NT2/D1 (cell line): Measurements from ENCODE around the gene HSPA1A.

Experiments used
- DNase-seq: peaks from one replicate; pipeline ENCODE4 v3.0.0-alpha.2; 2011; ENCODE audit warnings: low read depth, low spot score
- H3K27me3 ChIP-seq: 2 replicates; pipeline ENCODE4 v1.6.0; 2011; ENCODE audit warnings: mild to moderate bottlenecking; ENCODE audit not compliant: insufficient read length, insufficient read depth
- H3K36me3 ChIP-seq: 2 replicates; pipeline ENCODE4 v1.6.1; 2011; ENCODE audit warnings: mild to moderate bottlenecking, low read length, mixed read lengths; ENCODE audit not compliant: insufficient read depth, insufficient read length
- H3K4me1 ChIP-seq: 2 replicates; pipeline ENCODE4 v1.5.1; 2011; ENCODE audit not compliant: insufficient read depth, insufficient read length
- H3K4me3 ChIP-seq: 2 replicates; pipeline ENCODE4 v1.5.1; 2011; ENCODE audit warnings: low read depth; ENCODE audit not compliant: insufficient read length
- H3K9ac ChIP-seq: 2 replicates; pipeline ENCODE4 v1.6.0; 2011; ENCODE audit warnings: low read depth; ENCODE audit not compliant: insufficient read length
- H3K9me3 ChIP-seq: 2 replicates; pipeline ENCODE4 v1.5.1; 2011; ENCODE audit warnings: mild to moderate bottlenecking, low read length; ENCODE audit not compliant: insufficient read depth
- SUZ12 ChIP-seq: IDR thresholded peaks from 2 replicates; pipeline ENCODE4 v1.6.1; 2011; ENCODE audit not compliant: insufficient read length, insufficient read depth; ENCODE audit errors: extremely low read depth
- YY1 ChIP-seq: IDR thresholded peaks from 2 replicates; pipeline ENCODE4 v1.6.1; 2011; ENCODE audit not compliant: insufficient read length, insufficient read depth
- ZNF274 ChIP-seq: IDR thresholded peaks from 2 replicates; pipeline ENCODE4 v1.6.1; 2011; ENCODE audit warnings: mild to moderate bottlenecking, low read depth, low read length

Gene HSPA1A

DNA sequence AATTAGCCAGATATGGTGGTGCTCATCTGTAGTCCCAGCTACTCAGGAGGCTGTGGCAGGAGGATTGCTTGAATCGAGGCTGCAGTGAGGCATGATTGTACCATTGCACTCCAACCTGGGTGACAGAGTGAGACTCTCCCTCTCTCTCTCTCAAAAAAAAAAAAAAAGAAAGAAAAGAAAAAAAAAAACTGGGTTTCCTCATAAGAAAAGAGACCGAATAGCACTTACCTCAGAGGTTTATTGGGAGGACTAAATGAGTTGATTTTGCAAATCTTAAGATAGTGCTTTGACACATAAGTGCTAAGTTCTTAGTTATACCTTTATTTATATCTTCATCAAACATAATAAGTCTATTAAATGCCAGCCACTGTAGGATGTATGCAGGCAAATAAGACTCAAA lies 44.5 kb upstream of the HSPA1A start:
- DNase-seq = no peak
- H3K36me3 ChIP-seq = peaks cover under 1% of the 10 kb centered on the region
- H3K4me3 ChIP-seq = no peak overlapping the region
- H3K9ac ChIP-seq = no peak overlapping the region
- H3K27me3 ChIP-seq = no peaks in the 10 kb centered on the region
- H3K9me3 ChIP-seq = no peaks in the 10 kb centered on the region
- no peak for TF ChIP-seq SUZ12
- TF ChIP-seq ZNF274 = no peak
- no peak for TF ChIP-seq YY1
- no peaks in the 10 kb centered on the region for H3K4me1 ChIP-seq

- no peak for TF ChIP-seq ZNF274
- no peak for TF ChIP-seq YY1
- no peak for TF ChIP-seq SUZ12
- Histone ChIP-seq H3K4me3 (no peak overlapping the region), H3K9me3 (no peaks in the 10 kb centered on the region), H3K27me3 (no peaks in the 10 kb centered on the region), H3K9ac (no peak overlapping the region), H3K36me3 (peaks cover under 1% of the 10 kb centered on the region), H3K4me1 (peaks cover under 1% of the 10 kb centered on the region)
- no peak for DNase-seq
Observed at GRCh38 chr6:31771992-31772358, 43.4 kb upstream of the HSPA1A start.

DNA sequence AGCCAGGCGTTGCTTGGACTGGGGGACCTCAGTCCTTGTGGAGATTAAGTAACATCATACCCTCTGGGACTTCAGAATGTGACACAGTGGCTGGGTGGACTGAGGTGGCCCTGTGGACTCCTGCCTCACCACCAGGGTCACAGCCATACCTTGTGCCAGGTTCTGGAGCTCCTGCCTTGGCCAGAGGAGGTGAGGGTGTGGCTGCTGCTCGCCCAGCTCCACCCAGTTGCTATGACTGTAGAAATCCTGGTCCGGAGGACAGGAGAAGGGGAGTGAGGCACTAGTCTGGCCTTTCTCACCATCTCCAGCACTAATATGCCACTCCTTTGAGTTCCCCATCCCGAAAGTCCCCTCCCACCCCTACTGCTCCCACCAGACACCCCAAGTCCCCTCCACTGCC lies 40.2 kb upstream of the HSPA1A start:
- peaks cover 3% of the 10 kb centered on the region for H3K4me1 ChIP-seq
- H3K27me3 ChIP-seq = no peaks in the 10 kb centered on the region
- H3K4me3 ChIP-seq = no peak overlapping the region
- H3K9me3 ChIP-seq = no peaks in the 10 kb centered on the region
- H3K36me3 ChIP-seq = peaks cover 32% of the 10 kb centered on the region
- no peak overlapping the region for H3K9ac ChIP-seq
- no peak for DNase-seq
- no peak for TF ChIP-seq SUZ12
- no peak for TF ChIP-seq ZNF274
- no peak for TF ChIP-seq YY1

- H3K4me1 ChIP-seq = peaks cover 3% of the 10 kb centered on the region
- DNase-seq = no peak
- peaks cover 39% of the 10 kb centered on the region for H3K36me3 ChIP-seq
- H3K27me3 ChIP-seq = no peaks in the 10 kb centered on the region
- H3K9me3 ChIP-seq = no peaks in the 10 kb centered on the region
- H3K9ac ChIP-seq = no peak overlapping the region
- H3K4me3 ChIP-seq = no peak overlapping the region
- TF ChIP-seq ZNF274 = no peak
- no peak for TF ChIP-seq SUZ12
Observed at GRCh38 chr6:31775633-31776484, 39.5 kb upstream of the HSPA1A start.

DNA sequence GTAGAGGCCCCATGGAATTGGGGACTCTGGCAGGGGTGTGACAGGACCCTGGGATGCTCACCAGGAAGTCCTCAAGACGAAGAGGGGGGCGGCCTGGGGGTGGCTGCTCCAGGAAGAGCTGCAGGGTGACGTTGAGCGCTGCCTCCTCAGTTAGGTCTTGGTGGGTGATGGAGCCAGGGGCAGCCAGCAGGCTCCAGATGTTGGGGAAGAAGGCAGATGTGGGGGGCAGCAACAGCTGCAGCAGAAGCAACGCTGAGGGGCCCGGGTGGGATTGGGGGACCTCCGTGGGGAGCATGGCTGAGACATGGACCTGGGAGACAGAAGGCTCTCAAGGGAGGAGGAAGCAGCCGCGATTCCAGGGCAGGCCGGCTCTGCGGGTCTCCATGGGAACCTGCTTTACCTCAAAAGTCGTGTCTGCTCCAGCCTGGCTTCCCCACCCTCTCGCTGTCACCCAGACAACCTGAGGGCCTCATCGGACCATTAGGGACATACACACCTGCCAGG lies 38.8 kb upstream of the HSPA1A start:
- H3K27me3 ChIP-seq = no peaks in the 10 kb centered on the region
- no peak for DNase-seq
- H3K9me3 ChIP-seq = no peaks in the 10 kb centered on the region
- H3K36me3 ChIP-seq = peaks cover 46% of the 10 kb centered on the region
- peaks cover 3% of the 10 kb centered on the region for H3K4me1 ChIP-seq
- no peak overlapping the region for H3K4me3 ChIP-seq
- no peak overlapping the region for H3K9ac ChIP-seq
- TF ChIP-seq SUZ12 (no peak), YY1 (no peak), ZNF274 (no peak)

DNA sequence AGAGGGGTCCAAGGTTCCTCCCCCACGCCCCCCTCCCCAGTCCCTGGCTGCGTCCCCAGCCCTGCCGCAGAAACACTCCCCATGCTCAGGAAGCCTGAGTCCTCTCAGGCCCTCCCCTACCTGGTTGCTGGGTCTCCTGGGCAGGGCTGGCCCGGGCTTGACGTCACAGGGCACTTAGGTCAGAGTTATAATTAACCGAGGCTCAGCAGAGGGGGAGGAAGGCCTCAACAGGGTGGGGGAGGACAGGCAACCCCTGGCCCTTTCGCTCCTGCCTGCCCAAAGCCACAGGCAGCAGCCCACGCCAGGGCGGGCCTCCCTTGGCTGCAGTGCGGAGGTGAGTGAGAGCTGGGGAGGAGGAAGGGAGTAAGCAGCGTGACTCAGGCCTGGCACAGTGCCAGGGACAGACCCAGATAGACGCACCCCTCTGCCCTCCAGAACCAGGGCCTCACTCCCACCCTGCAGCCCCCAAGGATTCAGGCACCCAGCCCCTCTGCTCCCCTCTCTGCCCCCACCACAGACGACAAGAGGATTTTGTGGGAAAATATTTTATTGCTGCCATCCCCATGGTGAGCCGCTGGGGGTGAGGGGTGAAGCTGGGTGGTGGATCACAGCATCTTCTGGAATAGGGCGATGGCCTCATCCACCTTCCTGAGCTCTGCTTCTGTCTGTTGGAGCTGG lies 38.2 kb upstream of the HSPA1A start, which contains the start of gene VWA7:
Gene VWA7 (minus strand): TSS at position 340 of the 678 bp plus-strand sequence. CDS start 549 bp downstream, outside the sequence.
- Histone ChIP-seq H3K9ac (no peak within 1 kb of the TSS), H3K4me3 (no peak within 1 kb of the TSS), H3K9me3 (no peaks in the 10 kb centered on the region), H3K27me3 (no peaks in the 10 kb centered on the region), H3K36me3 (peaks cover 52% of the 10 kb centered on the region), H3K4me1 (peaks cover 3% of the 10 kb centered on the region)
- TF ChIP-seq YY1 (no peak), ZNF274 (no peak), SUZ12 (no peak)
- DNase-seq = no peak

- no peaks in the 10 kb centered on the region for H3K9me3 ChIP-seq
- peaks cover 57% of the 10 kb centered on the region for H3K36me3 ChIP-seq
- TF ChIP-seq SUZ12 = no peak
- TF ChIP-seq ZNF274 = no peak
- TF ChIP-seq YY1 = no peak
- DNase-seq = no peak
- H3K27me3 ChIP-seq = no peaks in the 10 kb centered on the region
- no peak overlapping the region for H3K4me3 ChIP-seq
- peaks cover 3% of the 10 kb centered on the region for H3K4me1 ChIP-seq
- no peak overlapping the region for H3K9ac ChIP-seq
Observed at GRCh38 chr6:31777667-31778050, 37.7 kb upstream of the HSPA1A start.

DNA sequence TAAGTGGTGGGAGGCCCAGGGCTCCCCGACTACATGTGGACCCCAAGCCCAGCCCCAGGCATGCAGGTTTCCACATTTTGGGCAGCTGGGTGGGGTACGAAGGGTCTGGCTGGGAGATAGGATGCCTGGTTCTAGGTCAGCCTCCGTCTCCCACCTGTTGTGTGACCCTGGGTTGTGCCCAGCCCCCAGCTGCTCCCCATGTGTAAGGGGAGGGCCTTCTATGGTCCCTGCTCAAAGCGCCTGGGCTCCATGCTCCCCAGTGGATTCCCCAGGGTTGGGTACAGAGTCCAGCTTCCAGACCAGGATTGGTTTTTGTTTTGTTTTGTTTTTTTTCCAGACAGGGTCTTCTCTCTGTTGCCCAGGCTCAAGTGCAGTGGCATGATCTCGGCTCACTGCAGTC lies 37.1 kb upstream of the HSPA1A start:
- no peak overlapping the region for H3K4me3 ChIP-seq
- no peak for TF ChIP-seq SUZ12
- TF ChIP-seq YY1 = no peak
- TF ChIP-seq ZNF274 = no peak
- H3K36me3 ChIP-seq = peaks cover 62% of the 10 kb centered on the region
- no peak overlapping the region for H3K9ac ChIP-seq
- peaks cover 3% of the 10 kb centered on the region for H3K4me1 ChIP-seq
- no peak for DNase-seq
- H3K9me3 ChIP-seq = no peaks in the 10 kb centered on the region
- H3K27me3 ChIP-seq = no peaks in the 10 kb centered on the region
